Activated naive CD4-positive, alpha-beta T cell treated with anti-CD3 and anti-CD28 coated beads, Interleukin-2, amount 50 U/mL, for 24 hours (primary cell): ENCODE data around the gene BTBD6.

ENCODE experiments used
- H3K27ac Mint-ChIP-seq: one replicate; pipeline ENCODE4 v1.8.0; 2021; ENCODE audit warnings: mild to moderate bottlenecking, mixed read lengths
- H3K27me3 Mint-ChIP-seq: one replicate; pipeline ENCODE4 v1.8.0; 2021; ENCODE audit warnings: mixed read lengths
- H3K36me3 Mint-ChIP-seq: one replicate; pipeline ENCODE4 v1.8.0; 2021; ENCODE audit warnings: mixed read lengths
- H3K4me1 Mint-ChIP-seq: one replicate; pipeline ENCODE4 v1.8.0; 2021; ENCODE audit warnings: mixed read lengths
- H3K4me3 Mint-ChIP-seq: one replicate; pipeline ENCODE4 v1.8.0; 2021; ENCODE audit warnings: mild to moderate bottlenecking, mixed read lengths
- H3K9me3 Mint-ChIP-seq: one replicate; pipeline ENCODE4 v1.8.0; 2021; ENCODE audit warnings: mixed read lengths

The BTBD6 gene

DNA sequence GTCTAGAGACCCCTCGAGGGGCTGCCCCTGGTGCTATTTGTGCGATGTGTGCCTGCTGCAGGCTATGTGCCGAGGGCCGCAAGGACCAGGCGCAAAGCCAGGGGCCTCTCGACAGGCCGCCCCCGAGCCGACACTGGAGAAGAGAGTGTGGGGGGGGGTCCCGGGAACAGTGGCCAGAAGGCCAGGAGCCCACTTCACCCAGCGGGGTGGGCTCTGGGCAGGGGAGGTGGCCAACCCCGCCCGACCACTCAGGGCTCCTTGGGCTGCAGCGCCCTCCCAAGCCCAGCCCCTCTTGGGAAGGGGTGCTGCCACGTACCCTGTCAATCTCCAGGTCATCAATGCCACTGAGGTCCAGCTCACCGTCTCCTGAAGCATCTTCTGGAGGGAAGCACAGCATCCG, 28.6 kb upstream of the BTBD6 start:
- Mint-ChIP-seq H3K27ac (no peak overlapping the region), H3K4me3 (no peak overlapping the region)

GRCh38 chr14:105220699-105221597, 27.4 kb upstream of the BTBD6 start:
- H3K4me1 Mint-ChIP-seq, result no peaks in the 10 kb centered on the region
- no peak overlapping the region for H3K27ac Mint-ChIP-seq
- no peaks in the 10 kb centered on the region for H3K27me3 Mint-ChIP-seq
- H3K4me3 Mint-ChIP-seq, result no peak overlapping the region
- peaks cover 5% of the 10 kb centered on the region for H3K36me3 Mint-ChIP-seq
- no peaks in the 10 kb centered on the region for H3K9me3 Mint-ChIP-seq

More for the DNA sequence above, 28.6 kb upstream of the BTBD6 start:
- H3K4me1 Mint-ChIP-seq, result no peaks in the 10 kb centered on the region
- H3K36me3 Mint-ChIP-seq, result peaks cover 5% of the 10 kb centered on the region
- no peaks in the 10 kb centered on the region for H3K27me3 Mint-ChIP-seq
- no peaks in the 10 kb centered on the region for H3K9me3 Mint-ChIP-seq

DNA sequence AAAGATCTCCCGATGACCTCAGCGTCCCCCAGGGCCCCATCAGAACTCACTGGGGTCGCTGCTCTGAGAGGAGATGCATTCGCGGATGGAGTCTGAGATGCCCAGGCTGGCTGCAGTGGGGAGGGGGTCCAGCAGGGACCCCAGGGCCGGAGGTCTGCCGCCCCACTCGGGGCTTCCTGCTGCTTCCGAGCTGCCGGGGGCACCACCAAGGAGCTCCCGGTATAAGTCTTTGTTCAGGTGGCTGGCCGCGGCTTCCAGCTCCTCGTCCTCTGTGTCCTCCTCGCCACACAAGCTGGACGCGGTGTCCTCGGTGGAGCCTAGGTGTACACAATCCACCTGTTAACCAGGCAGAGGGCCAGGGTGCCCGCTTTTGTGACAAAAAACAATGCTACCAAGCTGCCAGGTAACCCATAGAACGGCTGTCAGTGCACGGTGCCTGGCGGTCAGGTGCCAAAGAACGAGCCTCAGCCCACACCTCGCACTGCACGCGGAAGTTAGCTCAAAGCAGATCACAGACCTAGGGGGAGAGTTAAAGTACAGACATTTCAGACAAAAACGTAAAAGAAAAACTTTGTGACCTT, 26.6 kb upstream of the BTBD6 start:
- Mint-ChIP-seq H3K27me3 (no peaks in the 10 kb centered on the region), H3K4me1 (no peaks in the 10 kb centered on the region), H3K9me3 (no peaks in the 10 kb centered on the region), H3K27ac (no peak overlapping the region), H3K36me3 (peaks cover 5% of the 10 kb centered on the region), H3K4me3 (no peak overlapping the region)

DNA sequence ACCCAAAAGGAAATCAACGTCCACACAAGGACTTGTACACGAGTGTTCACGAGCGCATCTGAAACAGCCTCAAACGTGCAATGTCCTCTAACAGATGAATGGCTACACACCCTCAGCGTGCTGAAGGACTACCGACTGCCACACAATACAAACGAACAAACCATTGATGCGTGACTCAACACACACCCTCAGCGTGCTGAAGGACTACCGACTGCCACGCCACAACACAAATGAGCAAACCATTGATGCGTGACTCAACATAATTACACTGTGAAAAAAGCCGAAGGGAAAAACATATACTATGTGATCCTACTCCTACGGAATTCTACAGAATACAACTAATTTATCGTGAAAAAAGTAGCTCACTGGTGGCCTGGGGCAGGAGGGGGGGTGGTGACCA, 25.1 kb upstream of the BTBD6 start:
- Mint-ChIP-seq H3K27me3 (no peaks in the 10 kb centered on the region), H3K27ac (no peak overlapping the region), H3K36me3 (peaks cover 5% of the 10 kb centered on the region), H3K4me1 (no peaks in the 10 kb centered on the region), H3K4me3 (no peak overlapping the region), H3K9me3 (no peaks in the 10 kb centered on the region)

GRCh38 chr14:105223770-105224544, 24.4 kb upstream of the BTBD6 start:
- Mint-ChIP-seq H3K27ac (no peak overlapping the region), H3K4me1 (no peaks in the 10 kb centered on the region), H3K36me3 (peaks cover 5% of the 10 kb centered on the region), H3K27me3 (no peaks in the 10 kb centered on the region), H3K4me3 (no peak overlapping the region), H3K9me3 (no peaks in the 10 kb centered on the region)

DNA sequence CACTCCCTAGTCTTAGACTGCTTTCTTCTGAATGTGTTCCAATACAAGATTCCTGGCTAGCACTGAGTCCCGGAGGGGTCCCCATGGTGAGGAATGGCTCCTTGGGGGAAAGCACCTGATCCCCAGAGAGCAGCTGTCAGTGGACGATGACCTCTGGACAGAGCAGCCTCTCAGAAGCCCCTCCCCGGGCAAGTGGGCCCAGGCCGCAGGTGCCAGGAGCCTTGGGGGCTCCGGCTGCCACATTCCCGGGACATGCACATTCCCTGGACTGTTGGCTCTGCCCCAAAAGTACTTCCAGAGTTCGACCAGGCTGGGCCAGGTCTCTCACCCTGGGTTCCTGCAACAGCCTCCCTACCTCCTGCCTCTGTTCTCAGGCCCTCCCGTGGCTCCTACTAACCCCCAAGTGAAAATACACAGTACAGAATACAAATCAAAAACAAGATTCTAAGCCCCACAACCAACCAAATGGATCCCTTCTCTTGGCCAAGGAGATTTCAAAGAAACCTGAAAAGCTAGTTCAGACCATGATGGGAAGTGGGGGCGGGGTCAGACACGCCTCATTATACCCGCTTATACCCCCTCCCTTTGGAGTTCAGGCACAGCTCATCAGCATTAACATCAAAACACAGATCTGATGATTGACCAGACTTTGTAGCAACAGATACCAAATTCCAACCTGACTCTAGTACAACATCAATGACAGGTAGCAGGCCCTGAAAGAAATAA, 23.3 kb upstream of the BTBD6 start:
- Mint-ChIP-seq H3K27me3 (no peaks in the 10 kb centered on the region), H3K36me3 (peaks cover 5% of the 10 kb centered on the region), H3K27ac (peak overlapping the region; percentile 17)

GRCh38 chr14:105226198-105226597, 22.1 kb upstream of the BTBD6 start:
- no peak overlapping the region for H3K27ac Mint-ChIP-seq
- no peaks in the 10 kb centered on the region for H3K4me1 Mint-ChIP-seq
- H3K4me3 Mint-ChIP-seq, result no peak overlapping the region
- H3K27me3 Mint-ChIP-seq, result no peaks in the 10 kb centered on the region
- peaks cover 5% of the 10 kb centered on the region for H3K36me3 Mint-ChIP-seq
- H3K9me3 Mint-ChIP-seq, result no peaks in the 10 kb centered on the region

More for the DNA sequence above, 23.3 kb upstream of the BTBD6 start:
- Mint-ChIP-seq H3K4me3 (no peak overlapping the region), H3K9me3 (no peaks in the 10 kb centered on the region), H3K4me1 (no peaks in the 10 kb centered on the region)

DNA sequence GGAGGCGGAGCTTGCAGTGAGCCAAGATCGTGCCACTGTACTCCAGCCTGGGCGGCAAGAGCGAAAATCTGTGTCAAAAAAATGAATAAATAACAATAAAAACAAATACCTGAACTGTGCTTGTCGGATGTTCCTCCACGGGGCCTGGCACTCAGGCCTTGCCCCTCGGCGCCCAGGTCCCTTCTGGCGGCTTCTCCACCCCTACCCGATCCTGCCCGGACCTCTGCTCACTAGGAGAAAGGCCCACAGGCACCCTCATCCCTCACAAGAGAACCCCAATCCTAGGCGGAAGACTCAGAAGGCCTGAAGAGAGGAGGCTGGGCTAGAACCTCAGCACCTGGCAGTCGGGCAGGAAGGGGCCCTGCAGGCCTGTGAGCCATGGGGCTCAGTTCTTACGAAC, 21.0 kb upstream of the BTBD6 start:
- Mint-ChIP-seq H3K36me3 (peaks cover under 1% of the 10 kb centered on the region), H3K27me3 (no peaks in the 10 kb centered on the region), H3K4me1 (no peaks in the 10 kb centered on the region), H3K9me3 (no peaks in the 10 kb centered on the region), H3K4me3 (no peak overlapping the region), H3K27ac (no peak overlapping the region)

DNA sequence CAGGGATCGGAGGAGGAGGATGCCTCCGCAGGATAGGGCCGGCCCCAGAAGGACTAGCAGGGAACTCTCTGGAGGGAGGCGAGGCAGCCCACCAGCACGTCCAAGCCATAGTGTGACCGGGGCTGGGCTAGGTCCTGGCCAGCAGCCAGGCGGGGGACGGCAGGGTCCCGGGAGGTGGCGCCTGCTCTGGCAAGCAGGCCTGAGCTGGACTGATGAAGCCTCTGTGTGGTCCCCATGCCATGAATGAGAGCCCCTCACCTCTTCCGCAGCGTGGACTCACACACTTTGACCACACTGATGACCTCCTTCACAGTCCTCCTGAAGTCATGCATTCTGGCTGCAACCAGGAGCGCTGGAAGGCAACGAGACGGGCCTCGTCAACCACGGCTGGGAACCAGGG, 19.8 kb upstream of the BTBD6 start:
- Mint-ChIP-seq H3K27me3 (no peaks in the 10 kb centered on the region), H3K27ac (no peak overlapping the region), H3K4me3 (no peak overlapping the region), H3K4me1 (no peaks in the 10 kb centered on the region), H3K9me3 (no peaks in the 10 kb centered on the region), H3K36me3 (no peaks in the 10 kb centered on the region)

DNA sequence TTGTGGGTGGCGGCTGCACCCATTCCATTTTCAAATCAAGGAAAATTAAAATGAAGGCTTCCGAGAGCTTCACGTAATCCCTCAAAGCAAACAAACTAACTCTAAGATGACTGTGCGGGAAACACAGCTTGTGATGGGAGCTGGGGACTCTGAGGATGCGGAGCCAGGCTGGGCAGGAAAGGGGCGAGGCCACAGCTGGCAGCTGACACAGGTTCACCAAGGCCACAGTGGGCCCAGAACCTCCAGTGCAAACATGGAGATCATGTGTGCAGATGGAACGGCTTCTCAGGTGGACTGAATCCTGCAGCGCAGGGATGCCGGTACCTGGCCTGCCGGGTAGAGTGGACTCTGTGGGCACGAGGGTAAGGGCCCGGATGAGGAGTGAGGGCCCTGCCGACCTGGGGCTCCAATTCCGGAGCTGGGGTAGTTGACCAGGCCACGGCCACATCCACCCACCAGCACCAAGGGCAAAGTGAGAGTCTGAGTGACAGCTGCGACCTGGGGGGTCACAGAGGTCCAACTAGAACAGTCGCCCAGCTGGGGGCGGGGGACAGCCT, 19.2 kb upstream of the BTBD6 start:
- H3K36me3 Mint-ChIP-seq, result no peaks in the 10 kb centered on the region
- no peaks in the 10 kb centered on the region for H3K27me3 Mint-ChIP-seq
- no peak overlapping the region for H3K4me3 Mint-ChIP-seq
- no peaks in the 10 kb centered on the region for H3K4me1 Mint-ChIP-seq
- no peaks in the 10 kb centered on the region for H3K9me3 Mint-ChIP-seq
- no peak overlapping the region for H3K27ac Mint-ChIP-seq

DNA sequence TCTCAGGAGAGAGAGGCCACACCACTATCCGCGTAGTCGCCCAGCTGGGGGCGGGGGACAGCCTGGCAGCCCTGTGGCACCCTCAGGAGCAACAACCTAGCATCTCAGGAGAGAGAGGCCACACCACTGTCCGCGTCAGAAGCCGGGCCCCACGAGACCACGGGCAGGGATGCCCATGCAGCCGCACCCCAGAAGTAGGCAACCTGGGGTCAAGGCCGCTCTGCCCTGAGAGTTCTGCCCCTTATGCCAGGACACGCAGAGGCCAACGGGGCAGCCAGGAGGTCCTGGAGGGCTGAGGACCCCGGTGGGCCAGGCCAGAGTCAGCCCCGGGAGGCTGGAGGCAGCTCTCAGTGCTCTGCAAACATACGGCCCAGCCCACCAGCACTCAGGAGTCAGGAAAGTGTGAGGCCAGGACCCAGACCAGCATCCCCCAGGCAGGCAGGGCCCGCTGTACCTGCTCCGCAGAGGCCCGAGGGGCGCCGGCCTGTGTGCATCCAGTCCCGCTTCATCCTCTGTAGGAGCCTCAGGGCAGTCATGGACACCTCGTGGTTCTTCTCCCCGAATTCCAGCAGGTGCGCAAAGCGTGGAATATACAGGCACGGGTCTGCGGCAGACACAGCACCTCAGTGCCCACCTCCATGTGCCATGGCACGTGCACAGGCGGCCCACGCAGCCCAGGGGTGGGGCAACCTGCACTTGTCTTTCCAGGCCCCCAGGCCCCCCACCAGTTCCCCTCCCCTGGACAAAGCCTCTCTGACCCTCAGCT, 7.3 kb upstream of the BTBD6 start:
- H3K4me1 Mint-ChIP-seq, result peaks cover 16% of the 10 kb centered on the region
- H3K9me3 Mint-ChIP-seq, result no peaks in the 10 kb centered on the region

DNA sequence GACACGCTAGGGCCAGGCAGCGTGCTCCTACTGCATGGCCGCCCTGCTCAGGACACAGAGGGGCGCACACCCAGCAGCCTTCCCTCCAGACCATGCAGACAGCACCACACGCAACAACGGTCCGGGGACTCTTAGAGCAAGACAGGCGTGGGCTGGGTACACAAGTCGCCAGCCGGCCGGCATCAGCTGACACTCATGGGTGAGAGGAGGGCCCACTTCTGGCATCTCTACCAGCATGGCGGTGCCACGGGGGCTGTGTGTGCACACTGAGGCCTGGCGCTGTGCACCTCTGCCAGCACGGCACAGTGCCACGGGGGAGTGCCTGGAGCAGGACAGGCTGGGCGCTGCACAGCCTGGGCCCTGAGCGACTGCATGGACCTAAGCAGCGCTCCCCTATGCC, 6.7 kb upstream of the BTBD6 start:
- H3K9me3 Mint-ChIP-seq, result no peaks in the 10 kb centered on the region
- no peak overlapping the region for H3K27ac Mint-ChIP-seq
- H3K27me3 Mint-ChIP-seq, result no peaks in the 10 kb centered on the region
- peaks cover 19% of the 10 kb centered on the region for H3K4me1 Mint-ChIP-seq
- H3K4me3 Mint-ChIP-seq, result no peak overlapping the region
- H3K36me3 Mint-ChIP-seq, result no peaks in the 10 kb centered on the region

More for the DNA sequence above, 7.3 kb upstream of the BTBD6 start:
- H3K27ac Mint-ChIP-seq, result no peak overlapping the region
- no peaks in the 10 kb centered on the region for H3K27me3 Mint-ChIP-seq
- no peaks in the 10 kb centered on the region for H3K36me3 Mint-ChIP-seq
- no peak overlapping the region for H3K4me3 Mint-ChIP-seq

DNA sequence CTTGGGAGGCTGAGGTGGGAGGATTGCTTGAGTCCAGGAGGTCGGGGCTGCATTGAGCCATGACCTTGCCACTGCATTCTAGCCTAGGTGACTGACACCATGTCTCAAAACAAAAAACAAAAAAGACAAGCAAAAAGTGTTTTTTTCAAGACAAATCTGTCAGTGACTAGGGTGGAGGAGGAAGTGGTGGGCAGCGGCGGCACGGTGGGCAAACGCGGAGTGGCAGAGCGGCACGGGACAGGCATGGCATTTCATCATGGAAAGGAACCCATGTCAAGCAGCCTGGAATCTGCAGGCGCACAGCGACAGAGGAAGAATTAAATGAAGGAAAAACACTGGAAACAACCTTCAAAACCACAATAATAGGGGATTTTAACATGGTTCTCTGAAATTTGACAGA, 4.0 kb upstream of the BTBD6 start:
- no peak overlapping the region for H3K27ac Mint-ChIP-seq
- no peaks in the 10 kb centered on the region for H3K9me3 Mint-ChIP-seq
- no peaks in the 10 kb centered on the region for H3K27me3 Mint-ChIP-seq
- H3K4me1 Mint-ChIP-seq, result peaks cover 30% of the 10 kb centered on the region
- H3K4me3 Mint-ChIP-seq, result no peak overlapping the region
- no peaks in the 10 kb centered on the region for H3K36me3 Mint-ChIP-seq

- Mint-ChIP-seq H3K9me3 (no peaks in the 10 kb centered on the region), H3K36me3 (no peaks in the 10 kb centered on the region), H3K4me3 (peak overlapping the region; percentile 44), H3K4me1 (peaks cover 42% of the 10 kb centered on the region), H3K27ac (no peak overlapping the region), H3K27me3 (no peaks in the 10 kb centered on the region)
Measured at GRCh38 chr14:105247026-105247425, 1.3 kb upstream of the BTBD6 start.
